HepG2 (cell line): ENCODE measurements around the gene PADI6. TPM values are rescaled to one million over a fixed set of nuclear protein-coding genes. Genes with fewer than 3 reads are reported as not detected.

ENCODE experiments used
- ATAC-seq: fragments of 200-7000 bp; cut with Tn5 transposase; 3 replicates; pipeline ENCODE4 v1.9.1; 2020; ENCODE audit warnings: mild to moderate bottlenecking, moderate library complexity
- BruUV-seq: library from RNA; stranded (reverse); fragments of 400-500 nt; replicated peaks from 2 replicates; lab custom pipeline; 2021; lab: Mats Ljungman, UMichigan
- CTCF ChIA-PET: fragments of 300-600 bp; formaldehyde crosslinking; extraction: SDS; loops from one replicate; lab custom pipeline; 2021; ENCODE audit warnings: low total read pairs, inconsistent platforms, low intra/inter-chr PET ratio; lab: Yijun Ruan, JAX
- POLR2A ChIA-PET: fragments of 350-600 bp; sonication (Branson Sonifier 250); formaldehyde crosslinking; loops from one replicate; lab custom pipeline; 2020; ENCODE audit warnings: antibody characterized with exemption, inconsistent platforms; lab: Yijun Ruan, JAX
- DNase-seq: peaks from one replicate; pipeline ENCODE4 v3.0.0-alpha.2; 2015; ENCODE audit warnings: low spot score
- FAIRE-seq: peaks from 3 replicates; lab custom pipeline; 2011; peaks lifted over from hg19 to GRCh38; lab: Jason Lieb, UNC
- H2AFZ ChIP-seq: one replicate; pipeline ENCODE4 v1.6.1; 2011; ENCODE audit warnings: low read length, inconsistent platforms
- H3K27ac ChIP-seq: fragments of 300-600 bp; 3 replicates; pipeline ENCODE4 v1.8.0; 2011; ENCODE audit warnings: mixed run types, mild to moderate bottlenecking, mixed read lengths, low read length, inconsistent platforms; ENCODE audit not compliant: insufficient read depth; ENCODE audit errors: extremely low read length
- H3K27me3 ChIP-seq, 2 experiments: fragments of 200-600 bp in 1 of 2; 2 replicates in 1 of 2; 3 replicates in 1 of 2; pipeline versions ENCODE4 v1.6.0 to v1.8.0; 2011; ENCODE audit warnings: low read length in 2 of 2, mild to moderate bottlenecking in 2 of 2, moderate library complexity in 2 of 2, inconsistent platforms in 1 of 2; ENCODE audit not compliant: insufficient read depth in 2 of 2, control insufficient read depth in 1 of 2
- H3K36me3 ChIP-seq, 2 experiments: fragments of 200-600 bp in 1 of 2; replicated peaks in 1 of 2; 2 replicates in 1 of 2; 3 replicates in 1 of 2; pipeline versions ENCODE4 v1.5.1 to v1.8.0; 2011; ENCODE audit warnings: low read length in 2 of 2, inconsistent platforms in 1 of 2; ENCODE audit not compliant: insufficient read depth in 2 of 2, control insufficient read depth in 1 of 2
- H3K4me1 ChIP-seq: 2 replicates; pipeline ENCODE4 v1.5.1; 2012; ENCODE audit warnings: low read length, inconsistent platforms; ENCODE audit not compliant: insufficient read depth
- H3K4me2 ChIP-seq: 2 replicates; pipeline ENCODE4 v1.6.0; 2011; ENCODE audit warnings: low read depth, low read length, inconsistent platforms
- H3K4me3 ChIP-seq, 3 experiments: fragments of 200-600 bp in 1 of 3; sonication (generic), shearing (Covaris generic) in 1 of 3; replicated peaks in 1 of 3; 2 replicates each; pipeline ENCODE4 v1.5.1; 2011 to 2016; ENCODE audit warnings: low read length in 3 of 3, inconsistent platforms in 2 of 3, low read depth in 2 of 3, mild to moderate bottlenecking in 2 of 3, control low read depth in 1 of 3, mixed read lengths in 1 of 3; ENCODE audit not compliant: insufficient read depth in 1 of 3
- H3K79me2 ChIP-seq: one replicate; pipeline ENCODE4 v1.6.1; 2011; ENCODE audit warnings: low read length, inconsistent platforms; ENCODE audit not compliant: insufficient read depth
- H3K9ac ChIP-seq: 2 replicates; pipeline ENCODE4 v1.6.0; 2011; ENCODE audit warnings: mild to moderate bottlenecking, low read depth, low read length, inconsistent platforms; ENCODE audit not compliant: insufficient read depth
- H3K9me3 ChIP-seq: 2 replicates; pipeline ENCODE4 v1.5.1; 2012; ENCODE audit warnings: mild to moderate bottlenecking, low read length
- H4K20me1 ChIP-seq: 2 replicates; pipeline ENCODE4 v1.6.0; 2011; ENCODE audit warnings: inconsistent platforms, mild to moderate bottlenecking, low read length, moderate library complexity; ENCODE audit not compliant: insufficient read depth
- CEBPB ChIP-seq: IDR thresholded peaks from 2 replicates; pipeline ENCODE4 v1.6.1; 2011; ENCODE audit warnings: low read depth, low read length, improper control_type of control experiment, borderline replicate concordance
- NFE2L1 ChIP-seq: sonication (generic); formaldehyde crosslinking; IDR thresholded peaks from 2 replicates; pipeline ENCODE4 v1.4.0; 2020; ENCODE audit warnings: missing genetic modification reagents, mild to moderate bottlenecking, borderline replicate concordance
- WGBS: methylation state at CpG from one replicate; pipeline ENCODE4 v1.1.6; 2017; ENCODE audit warnings: low lambda C conversion rate; 5-methylcytosine and 5-hydroxymethylcytosine counted together
- in situ Hi-C: cut with HindIII; loops from 2 replicates; pipeline ENCODE4 v1.10.0; 2017; ENCODE audit warnings: low pct_unique_long_range_greater_than_20kb; ENCODE audit not compliant: extremely low pct_ligation_motif_present
- intact Hi-C: fragments of 100-400 bp; cut with micrococcal nuclease; formaldehyde crosslinking; loops from one replicate; pipeline ENCODE4 v1.10.0; 2022; ENCODE audit not compliant: unreplicated experiment
- polyA plus RNA-seq, 8 experiments: library from polyadenylated mRNA; depleted of rRNA in 3 of 8; stranded (reverse) in 7 of 8; unstranded in 1 of 8; fragments of >200 nt; fragmentation: Illumina TruSeq in 4 of 8; extraction: Trizol in 4 of 8; gene quantifications; 2 replicates each; pipeline versions ENCODE4 v1.2.1 to v1.2.3, GENCODE V29; 2011 to 2016; ENCODE audit warnings: low read depth in 4 of 8, missing spikeins in 1 of 8, mixed read lengths in 1 of 8; ENCODE audit not compliant: insufficient read depth in 1 of 8
- total RNA-seq, 5 experiments: library from RNA; depleted of rRNA; stranded (reverse); fragments of >200 nt; fragmentation: Illumina TruSeq; extraction: Trizol; gene quantifications; 2 replicates each; pipeline ENCODE4 v1.2.3, GENCODE V29; 2016; ENCODE audit warnings: low read depth in 1 of 5
- TF ChIP-seq, protein P1 (sequence below): sonication (generic); formaldehyde crosslinking; IDR thresholded peaks from 2 replicates; pipeline ENCODE4 v1.5.1; 2020; ENCODE audit warnings: missing genetic modification reagents, mild to moderate bottlenecking, borderline replicate concordance

Gene PADI6
- total and polyA plus RNA-seq, 2 of the 13 experiments (the other 11 are each of a cell fraction or from before 2014, with no cell fraction given), result not detected

- intact Hi-C loops, result no loop called here
- DNase-seq (no peak), ATAC-seq (no peak), FAIRE-seq (no peak)
- ChIA-PET CTCF (no interaction called here), POLR2A (interaction anchor here (1.7 kb wide), 1 partner anchor 9 kb away, joined by 5 read pairs; no protein-coding TSS in a partner anchor)
- peaks cover 0 to 4% of the 10 kb centered on the region in 2 experiments; a peak in 2 of 5 replicates for H3K27me3 ChIP-seq
- TF ChIP-seq NFE2L1 (CRISPR knock-in tag), result no peak
- TF ChIP-seq, protein P1, sequence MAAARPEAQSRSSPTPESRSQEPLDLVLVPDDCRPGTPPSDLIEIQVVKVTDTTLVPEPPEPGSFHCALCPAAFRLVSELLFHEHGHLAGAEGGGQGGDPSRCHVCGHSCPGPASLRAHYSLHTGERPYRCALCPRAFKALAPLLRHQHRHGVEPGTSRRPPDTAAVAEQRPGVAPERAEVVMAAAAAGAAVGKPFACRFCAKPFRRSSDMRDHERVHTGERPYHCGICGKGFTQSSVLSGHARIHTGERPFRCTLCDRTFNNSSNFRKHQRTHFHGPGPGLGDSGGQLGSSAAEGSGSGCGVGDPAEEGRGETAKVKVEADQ (CRISPR knock-in tag), result no peak
- peak; percentile 44; the same call in 1 of the 2 replicates for TF ChIP-seq CEBPB
- no peak overlapping the region for H3K9ac ChIP-seq
- no peaks in the 10 kb centered on the region for H4K20me1 ChIP-seq
- no peak overlapping the region for H3K27ac ChIP-seq
- no peak overlapping the region for H2AFZ ChIP-seq
- no peaks in the 10 kb centered on the region for H3K9me3 ChIP-seq
- WGBS, result 36% methylated on average over 12 of the region's 12 CpGs
- no peaks in the 10 kb centered on the region for H3K79me2 ChIP-seq
- no TSS peak for BruUV-seq
- in situ Hi-C loops, result no loop called here
- no peak overlapping the region for H3K4me2 ChIP-seq
- no peaks in the 10 kb centered on the region for H3K36me3 ChIP-seq
- no peak overlapping the region for H3K4me3 ChIP-seq
- peaks cover 9% of the 10 kb centered on the region for H3K4me1 ChIP-seq
These were observed 75.6 kb downstream of the PADI6 start for GRCh38 chr1:17447501-17447992.

Other genes with a start within 250 kb of the PADI6 start
- gene PADI1, start 167.1 kb upstream of the PADI6 start, total RNA-seq (2016; rRNA removed; fragmentation: Illumina TruSeq; extraction: Trizol), result not detected in 2 replicates
- gene PADI1, start 167.1 kb upstream of the PADI6 start, polyA plus RNA-seq (2011; rRNA removed), result not detected in 2 replicates
- gene PADI3, start 123.1 kb upstream of the PADI6 start, total RNA-seq (2016; rRNA removed; fragmentation: Illumina TruSeq; extraction: Trizol), result not detected in 2 replicates
- not detected in 2 replicates for gene PADI3, start 123.1 kb upstream of the PADI6 start, polyA plus RNA-seq (2011; rRNA removed)
- 0.04 TPM in 1 of 2 replicates, not detected in the other for gene PADI4, start 64.0 kb upstream of the PADI6 start, total RNA-seq (2016; rRNA removed; fragmentation: Illumina TruSeq; extraction: Trizol)
- 0.04 TPM in 1 of 2 replicates, not detected in the other for gene PADI4, start 64.0 kb upstream of the PADI6 start, polyA plus RNA-seq (2011; rRNA removed)
- 55.8 and 58.3 TPM in 2 replicates for gene RCC2, start 67.5 kb downstream of the PADI6 start, total RNA-seq (2016; rRNA removed; fragmentation: Illumina TruSeq; extraction: Trizol)
- 20.5 TPM in 2 replicates for gene RCC2, start 67.5 kb downstream of the PADI6 start, polyA plus RNA-seq (2011; rRNA removed)
- gene ARHGEF10L, start 167.5 kb downstream of the PADI6 start, total RNA-seq (2016; rRNA removed; fragmentation: Illumina TruSeq; extraction: Trizol), result 26.2 and 46.5 TPM in 2 replicates
- gene ARHGEF10L, start 167.5 kb downstream of the PADI6 start, polyA plus RNA-seq (2011; rRNA removed), result 78.3 and 107 TPM in 2 replicates